ENCODE results near the gene ORAI3.
"Not testable (repeated sequence)": the region's sequence is repeated elsewhere in the genome, so short reads cannot be mapped to it uniquely, and the experiment has no call there.

Gene ORAI3

GRCh38 chr16:30928390-30928789, 20.5 kb upstream of the ORAI3 start:
- H3K4me3 Mint-ChIP-seq: no peak overlapping the region
- H3K27ac Mint-ChIP-seq: no peak overlapping the region
- H3K4me1 Mint-ChIP-seq (ENCODE audit: low read depth): peaks cover 14% of the 10 kb centered on the region
- H3K36me3 Mint-ChIP-seq (ENCODE audit: low read depth): peaks cover 42% of the 10 kb centered on the region
- DNase-seq: no peak
- no peaks in the 10 kb centered on the region for H3K27me3 Mint-ChIP-seq
- no peaks in the 10 kb centered on the region for H3K9me3 Mint-ChIP-seq

DNA sequence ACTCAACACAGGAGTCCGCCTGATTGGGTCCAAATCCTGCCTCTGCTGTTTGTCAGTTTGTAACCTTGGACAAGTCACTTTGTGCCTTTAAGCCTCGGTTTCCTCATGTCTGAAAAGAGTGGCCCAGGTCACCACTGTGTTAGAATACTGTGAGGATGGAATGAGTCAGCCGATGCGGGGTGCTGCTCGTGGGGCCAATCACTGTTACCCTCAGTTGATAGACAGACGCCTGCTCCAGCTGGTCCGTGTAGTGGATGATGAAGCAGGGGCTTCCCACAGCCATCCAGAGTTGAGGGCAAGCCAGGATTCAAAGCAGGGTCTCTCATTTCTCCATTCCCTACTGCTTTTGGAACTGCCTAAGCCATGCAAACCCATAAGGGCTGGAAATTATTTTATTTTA, 19.7 kb upstream of the ORAI3 start:
- Mint-ChIP-seq H3K27me3 (no peaks in the 10 kb centered on the region), H3K4me3 (no peak overlapping the region), H3K9me3 (no peaks in the 10 kb centered on the region), H3K27ac (no peak overlapping the region), H3K4me1 (ENCODE audit: low read depth) (peaks cover 14% of the 10 kb centered on the region), H3K36me3 (ENCODE audit: low read depth) (peaks cover 42% of the 10 kb centered on the region)
- no peak for DNase-seq

DNA sequence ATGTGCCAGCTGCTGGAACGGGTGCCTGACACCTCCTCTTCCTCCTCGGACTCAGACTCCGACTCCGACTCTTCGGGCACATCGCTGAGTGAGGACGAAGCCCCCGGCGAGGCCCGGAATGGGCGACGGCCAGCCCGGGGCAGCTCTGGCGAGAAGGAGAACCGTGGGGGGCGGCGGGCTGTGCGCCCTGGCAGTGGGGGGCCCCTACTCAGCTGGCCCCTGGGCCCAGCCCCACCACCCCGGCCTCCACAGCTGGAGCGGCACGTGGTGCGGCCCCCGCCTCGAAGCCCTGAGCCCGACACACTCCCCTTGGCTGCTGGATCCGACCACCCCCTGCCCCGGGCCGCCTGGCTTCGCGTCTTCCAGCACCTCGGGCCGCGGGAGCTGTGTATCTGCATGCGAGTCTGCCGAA, 18.7 kb upstream of the ORAI3 start:
- H3K36me3 Mint-ChIP-seq (ENCODE audit: low read depth): peaks cover 49% of the 10 kb centered on the region
- peaks cover 15% of the 10 kb centered on the region for H3K4me1 Mint-ChIP-seq (ENCODE audit: low read depth)
- H3K27ac Mint-ChIP-seq: no peak overlapping the region
- no peak for DNase-seq
- H3K4me3 Mint-ChIP-seq: no peak overlapping the region
- H3K27me3 Mint-ChIP-seq: no peaks in the 10 kb centered on the region
- no peaks in the 10 kb centered on the region for H3K9me3 Mint-ChIP-seq

GRCh38 chr16:30931068-30931650, 17.7 kb upstream of the ORAI3 start:
- Mint-ChIP-seq H3K27me3 (no peaks in the 10 kb centered on the region), H3K9me3 (no peaks in the 10 kb centered on the region), H3K4me3 (no peak overlapping the region), H3K27ac (no peak overlapping the region), H3K4me1 (ENCODE audit: low read depth) (peaks cover 13% of the 10 kb centered on the region), H3K36me3 (ENCODE audit: low read depth) (peaks cover 54% of the 10 kb centered on the region)
- no peak for DNase-seq

- Mint-ChIP-seq H3K36me3 (ENCODE audit: low read depth) (peaks cover 56% of the 10 kb centered on the region), H3K4me1 (ENCODE audit: low read depth) (peaks cover 10% of the 10 kb centered on the region), H3K27me3 (no peaks in the 10 kb centered on the region), H3K4me3 (no peak overlapping the region), H3K27ac (peak overlapping the region; percentile 18), H3K9me3 (no peaks in the 10 kb centered on the region)
- DNase-seq: no peak
These were observed 13.9 kb upstream of the ORAI3 start for GRCh38 chr16:30934827-30935557.

- Mint-ChIP-seq H3K9me3 (no peaks in the 10 kb centered on the region), H3K4me1 (ENCODE audit: low read depth) (peaks cover 25% of the 10 kb centered on the region), H3K4me3 (no peak overlapping the region), H3K27me3 (no peaks in the 10 kb centered on the region), H3K27ac (peak overlapping the region; percentile 61), H3K36me3 (ENCODE audit: low read depth) (peaks cover 56% of the 10 kb centered on the region)
- no peak for DNase-seq
These were observed 11.2 kb upstream of the ORAI3 start for GRCh38 chr16:30937692-30938091.

DNA sequence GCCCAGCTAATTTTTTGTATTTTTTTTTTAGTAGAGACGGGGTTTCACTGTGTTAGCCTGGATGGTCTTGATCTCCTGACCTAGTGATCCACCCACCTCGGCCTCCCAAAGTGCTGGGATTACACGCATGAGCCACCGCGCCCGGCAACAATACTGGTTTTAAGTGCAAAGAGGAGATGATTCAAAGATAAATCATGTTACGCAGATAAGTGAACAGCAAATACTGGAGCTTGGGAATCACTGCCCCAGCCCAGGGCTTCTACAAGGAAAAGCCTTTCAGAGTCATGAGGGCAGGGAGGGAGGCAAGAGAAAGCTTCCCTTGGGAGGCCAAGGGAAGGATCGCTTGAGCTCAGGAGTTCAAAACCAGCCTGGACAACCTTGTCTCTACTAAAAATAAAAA, 9.3 kb upstream of the ORAI3 start:
- not testable (repeated sequence) for H3K4me3 Mint-ChIP-seq, H3K9me3 Mint-ChIP-seq, H3K27me3 Mint-ChIP-seq, H3K27ac Mint-ChIP-seq, DNase-seq
- H3K4me1 Mint-ChIP-seq (ENCODE audit: low read depth): peaks cover 28% of the 10 kb centered on the region
- H3K36me3 Mint-ChIP-seq (ENCODE audit: low read depth): peaks cover 63% of the 10 kb centered on the region

- H3K9me3 Mint-ChIP-seq: no peaks in the 10 kb centered on the region
- H3K36me3 Mint-ChIP-seq (ENCODE audit: low read depth): peaks cover 65% of the 10 kb centered on the region
- no peaks in the 10 kb centered on the region for H3K27me3 Mint-ChIP-seq
- DNase-seq: peak; percentile 75
- H3K27ac Mint-ChIP-seq: peak overlapping the region; percentile 86
- peak overlapping the region; percentile 58 for H3K4me3 Mint-ChIP-seq
- peaks cover 21% of the 10 kb centered on the region for H3K4me1 Mint-ChIP-seq (ENCODE audit: low read depth)
These were observed 7.1 kb upstream of the ORAI3 start for GRCh38 chr16:30941600-30942425.

GRCh38 chr16:30942426-30942806, 6.5 kb upstream of the ORAI3 start:
- Mint-ChIP-seq H3K36me3 (ENCODE audit: low read depth) (peaks cover 63% of the 10 kb centered on the region), H3K4me3 (peak overlapping the region; percentile 58), H3K4me1 (ENCODE audit: low read depth) (peaks cover 19% of the 10 kb centered on the region), H3K27me3 (no peaks in the 10 kb centered on the region), H3K9me3 (no peaks in the 10 kb centered on the region), H3K27ac (peak overlapping the region; percentile 86)
- DNase-seq: no peak

- Mint-ChIP-seq H3K4me3 (no peak overlapping the region), H3K27me3 (no peaks in the 10 kb centered on the region), H3K27ac (no peak overlapping the region), H3K4me1 (ENCODE audit: low read depth) (peaks cover 23% of the 10 kb centered on the region), H3K9me3 (no peaks in the 10 kb centered on the region), H3K36me3 (ENCODE audit: low read depth) (peaks cover 59% of the 10 kb centered on the region)
- no peak for DNase-seq
These were observed 4.5 kb upstream of the ORAI3 start for GRCh38 chr16:30944352-30944751.

GRCh38 chr16:30946671-30947540, 2.0 kb upstream of the ORAI3 start:
- no peaks in the 10 kb centered on the region for H3K27me3 Mint-ChIP-seq
- DNase-seq: no peak
- H3K4me1 Mint-ChIP-seq (ENCODE audit: low read depth): peaks cover 27% of the 10 kb centered on the region
- no peaks in the 10 kb centered on the region for H3K9me3 Mint-ChIP-seq
- H3K36me3 Mint-ChIP-seq (ENCODE audit: low read depth): peaks cover 44% of the 10 kb centered on the region
- no peak overlapping the region for H3K27ac Mint-ChIP-seq
- no peak overlapping the region for H3K4me3 Mint-ChIP-seq

DNA sequence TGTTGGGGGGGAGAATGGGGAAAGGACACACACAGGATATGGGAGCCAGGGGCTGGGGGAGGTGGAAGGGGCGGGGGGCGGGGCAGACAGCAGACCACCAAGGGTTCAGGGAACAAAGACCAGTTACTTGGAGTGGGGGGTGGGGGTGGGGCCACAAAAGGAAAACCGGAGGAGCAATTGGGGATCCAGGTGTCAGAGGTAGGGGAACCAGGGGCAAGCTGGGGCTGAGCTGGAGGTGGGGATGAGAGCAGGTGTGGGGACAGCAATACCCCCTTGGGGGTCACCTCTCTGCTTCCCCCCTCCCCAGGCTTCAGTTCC, 1.4 kb upstream of the ORAI3 start:
- Mint-ChIP-seq H3K27ac (no peak overlapping the region), H3K36me3 (ENCODE audit: low read depth) (peaks cover 38% of the 10 kb centered on the region), H3K27me3 (no peaks in the 10 kb centered on the region), H3K9me3 (no peaks in the 10 kb centered on the region), H3K4me3 (no peak overlapping the region), H3K4me1 (ENCODE audit: low read depth) (peaks cover 21% of the 10 kb centered on the region)
- no peak for DNase-seq

GRCh38 chr16:30947859-30948666, 805 bp upstream of the ORAI3 start:
- H3K27ac Mint-ChIP-seq: no peak overlapping the region
- H3K27me3 Mint-ChIP-seq: no peaks in the 10 kb centered on the region
- no peak overlapping the region for H3K4me3 Mint-ChIP-seq
- H3K9me3 Mint-ChIP-seq: no peaks in the 10 kb centered on the region
- H3K4me1 Mint-ChIP-seq (ENCODE audit: low read depth): peaks cover 16% of the 10 kb centered on the region
- DNase-seq: no peak
- H3K36me3 Mint-ChIP-seq (ENCODE audit: low read depth): peaks cover 33% of the 10 kb centered on the region

All from activated T-cell treated with anti-CD3 and anti-CD28 coated beads, Interleukin-2, amount 50 U/mL, for 24 hours (primary cell).